ENCODE measurements around the gene COP1.

GRCh38 chr1:176243746-176244145 is 36.7 kb upstream of the COP1 start:
- TF ChIP-seq CTCF (optimal IDR thresholded peaks at IDR 0.05 in 1 of 3, IDR thresholded peaks at IDR 0.05 in 1 of 3, conservative IDR thresholded peaks at IDR 0.05 in 1 of 3; ENCODE audit: extremely low read depth in 1 of 3, insufficient read depth in 2 of 3, low read length in 3 of 3) = no peak
- no peak for TF ChIP-seq EZH2 (IDR thresholded peaks at IDR 0.05; ENCODE audit: low read length)
